HEK293 (cell line): ENCODE measurements around the gene PPFIA3.

Experiments used
- CTCF ChIA-PET: fragments of 350-600 bp; formaldehyde crosslinking; extraction: SDS; loops from one replicate; lab custom pipeline; 2021; ENCODE audit warnings: antibody characterized with exemption; lab: Yijun Ruan, JAX
- POLR2A ChIA-PET: fragments of 300-600 bp; formaldehyde crosslinking; extraction: SDS; loops from one replicate; lab custom pipeline; 2020; ENCODE audit warnings: antibody characterized with exemption, inconsistent platforms; lab: Yijun Ruan, JAX
- H3K27ac ChIP-seq: fragments of 200-500 bp; sonication (Bioruptor generic); 2 replicates; pipeline ENCODE4 v1.5.1; 2014; ENCODE audit warnings: low read depth, low read length, control low read depth, inconsistent platforms; ENCODE audit errors: extremely low read depth
- H3K36me3 ChIP-seq, 2 experiments: fragments of 200-500 bp in 1 of 2; sonication (Bioruptor generic) in 1 of 2; 1 replicate in 1 of 2; 2 replicates in 1 of 2; pipeline ENCODE4 v1.5.1; 2014 to 2017; ENCODE audit warnings: inconsistent platforms in 2 of 2, low read length in 2 of 2; ENCODE audit not compliant: control insufficient read depth in 2 of 2, insufficient read depth in 1 of 2
- H3K4me1 ChIP-seq: fragments of 200-500 bp; sonication (Bioruptor generic); 2 replicates; pipeline ENCODE4 v1.5.1; 2014; ENCODE audit warnings: mild to moderate bottlenecking, low read length, inconsistent platforms; ENCODE audit not compliant: control insufficient read depth, insufficient read depth
- H3K4me3 ChIP-seq: 2 replicates; pipeline ENCODE4 v1.5.1; 2011; ENCODE audit warnings: low read depth, mild to moderate bottlenecking, control low read depth, low read length, moderate library complexity
- H3K9me3 ChIP-seq: fragments of 200-500 bp; sonication (Bioruptor generic); 2 replicates; pipeline ENCODE4 v1.5.1; 2014; ENCODE audit warnings: low read depth, low read length, inconsistent platforms; ENCODE audit not compliant: control insufficient read depth, insufficient read depth
- BCL11B ChIP-seq: fragments of 450-650 bp; formaldehyde crosslinking; IDR thresholded peaks from 2 replicates; pipeline ENCODE4 v1.5.1; 2016; ENCODE audit warnings: low read depth, missing biosample characterization, missing genetic modification characterization
- ELK4 ChIP-seq: IDR thresholded peaks from 2 replicates; pipeline ENCODE4 v1.6.1; 2011; ENCODE audit warnings: mild to moderate bottlenecking, low read depth, low read length, borderline replicate concordance
- GLI2 ChIP-seq: fragments of 450-650 bp; formaldehyde crosslinking; IDR thresholded peaks from 2 replicates; pipeline ENCODE4; 2017; ENCODE audit warnings: missing biosample characterization, missing genetic modification characterization, low read depth, borderline replicate concordance
- IKZF3 ChIP-seq: fragments of 450-650 bp; IDR thresholded peaks from 2 replicates; pipeline ENCODE4 v1.5.0; 2018; ENCODE audit warnings: missing biosample characterization, mild to moderate bottlenecking, missing genetic modification characterization, moderate library complexity
- KLF1 ChIP-seq: fragments of 450-650 bp; formaldehyde crosslinking; IDR thresholded peaks from 2 replicates; pipeline ENCODE4 v1.5.1; 2016; ENCODE audit warnings: missing biosample characterization, missing genetic modification characterization
- KLF16 ChIP-seq: fragments of 450-650 bp; formaldehyde crosslinking; IDR thresholded peaks from 2 replicates; pipeline ENCODE4 v1.5.1; 2017; ENCODE audit warnings: missing biosample characterization, missing genetic modification characterization
- KLF7 ChIP-seq: fragments of 450-650 bp; formaldehyde crosslinking; IDR thresholded peaks from 2 replicates; pipeline ENCODE4 v1.5.1; 2016; ENCODE audit warnings: missing biosample characterization, missing genetic modification characterization, borderline replicate concordance
- KLF9 ChIP-seq: fragments of 450-650 bp; formaldehyde crosslinking; IDR thresholded peaks from 2 replicates; pipeline ENCODE4 v1.5.1; 2016; ENCODE audit warnings: missing biosample characterization, missing genetic modification characterization, low read depth
- PRDM6 ChIP-seq: fragments of 450-650 bp; formaldehyde crosslinking; IDR thresholded peaks from 2 replicates; pipeline ENCODE4 v1.5.1; 2017; ENCODE audit warnings: missing biosample characterization, missing genetic modification characterization
- SP2 ChIP-seq: fragments of 450-650 bp; formaldehyde crosslinking; IDR thresholded peaks from 2 replicates; pipeline ENCODE4 v1.5.1; 2016; ENCODE audit warnings: missing biosample characterization, missing genetic modification characterization
- SP3 ChIP-seq: fragments of 450-650 bp; formaldehyde crosslinking; IDR thresholded peaks from 2 replicates; pipeline ENCODE4 v1.5.1; 2016; ENCODE audit warnings: missing biosample characterization, missing genetic modification characterization
- ZEB2 ChIP-seq: fragments of 450-650 bp; formaldehyde crosslinking; IDR thresholded peaks from 2 replicates; pipeline ENCODE4 v1.5.1; 2016; ENCODE audit warnings: missing biosample characterization, missing genetic modification characterization
- ZNF112 ChIP-seq: fragments of 450-650 bp; formaldehyde crosslinking; IDR thresholded peaks from 2 replicates; pipeline ENCODE4 v1.5.0; 2017; ENCODE audit warnings: missing biosample characterization, missing genetic modification characterization
- ZNF155 ChIP-seq: fragments of 450-650 bp; formaldehyde crosslinking; IDR thresholded peaks from 2 replicates; pipeline ENCODE4 v1.5.1; 2016; ENCODE audit warnings: missing biosample characterization, missing genetic modification characterization
- ZNF274 ChIP-seq, 2 experiments: fragments of 200-500 bp in 1 of 2; fragments of 450-650 bp in 1 of 2; sonication (Bioruptor generic) in 1 of 2; formaldehyde crosslinking in 1 of 2; IDR thresholded peaks; 2 replicates each; pipeline versions ENCODE4 v1.5.1 to v1.6.1; 2014 to 2016; ENCODE audit warnings: borderline replicate concordance in 1 of 2, inconsistent platforms in 1 of 2, low read length in 1 of 2, missing biosample characterization in 1 of 2, missing genetic modification characterization in 1 of 2
- ZNF311 ChIP-seq: fragments of 450-650 bp; formaldehyde crosslinking; IDR thresholded peaks from 2 replicates; pipeline ENCODE4 v1.5.1; 2017; ENCODE audit warnings: missing biosample characterization, missing genetic modification characterization, borderline replicate concordance
- ZNF335 ChIP-seq: fragments of 450-650 bp; formaldehyde crosslinking; conservative IDR thresholded peaks from 2 replicates; pipeline ENCODE4 v1.5.1; 2016; ENCODE audit warnings: missing biosample characterization, missing genetic modification characterization
- ZNF423 ChIP-seq: fragments of 450-650 bp; formaldehyde crosslinking; IDR thresholded peaks from 2 replicates; pipeline ENCODE4 v1.5.1; 2016; ENCODE audit warnings: missing biosample characterization, missing genetic modification characterization
- ZNF433 ChIP-seq: fragments of 450-650 bp; formaldehyde crosslinking; IDR thresholded peaks from 2 replicates; pipeline ENCODE4 v1.5.1; 2016; ENCODE audit warnings: missing biosample characterization, missing genetic modification characterization, low read depth
- ZNF529 ChIP-seq: fragments of 450-650 bp; formaldehyde crosslinking; IDR thresholded peaks from 2 replicates; pipeline ENCODE4 v1.5.1; 2017; ENCODE audit warnings: missing genetic modification characterization, missing biosample characterization; ENCODE audit not compliant: insufficient replicate concordance
- ZNF544 ChIP-seq: fragments of 450-650 bp; formaldehyde crosslinking; IDR thresholded peaks from 2 replicates; pipeline ENCODE4 v1.5.0; 2017; ENCODE audit warnings: missing biosample characterization, missing genetic modification characterization
- ZNF560 ChIP-seq: fragments of 450-650 bp; formaldehyde crosslinking; IDR thresholded peaks from 2 replicates; pipeline ENCODE4 v1.5.1; 2017; ENCODE audit warnings: missing biosample characterization, missing genetic modification characterization, borderline replicate concordance
- ZNF596 ChIP-seq: fragments of 450-650 bp; IDR thresholded peaks from 2 replicates; pipeline ENCODE4 v1.5.0; 2018; ENCODE audit warnings: missing biosample characterization, mild to moderate bottlenecking, missing genetic modification characterization, moderate library complexity
- ZNF707 ChIP-seq: fragments of 450-650 bp; formaldehyde crosslinking; IDR thresholded peaks from 2 replicates; pipeline ENCODE4 v1.5.1; 2016; ENCODE audit warnings: missing biosample characterization, missing genetic modification characterization
- ZNF792 ChIP-seq: fragments of 450-650 bp; formaldehyde crosslinking; IDR thresholded peaks from 2 replicates; pipeline ENCODE4 v1.5.1; 2016; ENCODE audit warnings: missing biosample characterization, missing genetic modification characterization
- ZNF837 ChIP-seq: fragments of 450-650 bp; formaldehyde crosslinking; IDR thresholded peaks from 2 replicates; pipeline ENCODE4 v1.5.1; 2016; ENCODE audit warnings: missing biosample characterization, missing genetic modification characterization
- ZSCAN4 ChIP-seq: fragments of 450-650 bp; formaldehyde crosslinking; IDR thresholded peaks from 2 replicates; pipeline ENCODE4 v1.5.1; 2017; ENCODE audit warnings: missing biosample characterization, missing genetic modification characterization

The PPFIA3 gene

GRCh38 chr19:49133621-49134454 is 14.5 kb downstream of the PPFIA3 start:
- Histone ChIP-seq H3K4me3 (no peak overlapping the region), H3K4me1 (peaks cover under 1% of the 10 kb centered on the region), H3K27ac (no peak overlapping the region), H3K9me3 (no peaks in the 10 kb centered on the region), H3K36me3 (peaks cover 7 to 42% of the 10 kb centered on the region in 2 experiments; a peak in 2 of 3 replicates)
- TF ChIP-seq SP2 (tag by site-specific recombination) (0 out of 2 replicates have a peak, but pooled peaks have one; percentile 31), SP3 (tag by site-specific recombination) (peak; percentile 39; the same call in 1 of the 2 replicates), ZNF707 (tag by site-specific recombination) (no peak), ZNF155 (tag by site-specific recombination) (no peak), ZNF596 (tag by site-specific recombination) (no peak), KLF1 (tag by site-specific recombination) (peak; percentile 22; the same call in 1 of the 2 replicates), ZSCAN4 (tag by site-specific recombination) (no peak), ZNF792 (tag by site-specific recombination) (no peak), ZNF837 (tag by site-specific recombination) (no peak), ZNF433 (tag by site-specific recombination) (no peak), ZNF274 (IDR thresholded peaks at IDR 0.05; ENCODE audit: low read length) (no peak), ZNF274 (tag by site-specific recombination; IDR thresholded peaks at IDR 0.05; ENCODE audit: borderline replicate concordance) (no peak)
- POLR2A ChIA-PET = interaction anchor here (0.9 kb wide), 1 partner anchor 140 kb away, joined by 4 read pairs; the partner anchor contains the start of gene RUVBL2
- CTCF ChIA-PET = interaction anchor here (1.2 kb wide), 1 partner anchor 134 kb away, joined by 3 read pairs; no protein-coding TSS in a partner anchor

- H3K4me1 ChIP-seq = no peaks in the 10 kb centered on the region
- no peak overlapping the region for H3K27ac ChIP-seq
- ChIA-PET CTCF (interaction anchor here (1.0 to 2.3 kb wide), 4 partner anchors 11 to 136 kb away, joined by 3 to 10 read pairs (median 4); no protein-coding TSS in a partner anchor), POLR2A (interaction anchor here (1.0 kb wide), 1 partner anchor 13 kb away, joined by 3 read pairs; no protein-coding TSS in a partner anchor)
- no peak for TF ChIP-seq ZNF335 (tag by site-specific recombination)
- 0 out of 2 replicates have a peak, but pooled peaks have one; percentile 24 for TF ChIP-seq BCL11B (tag by site-specific recombination)
- H3K36me3 ChIP-seq = peaks cover 7 to 32% of the 10 kb centered on the region in 2 experiments; a peak in 2 of 3 replicates
- no peaks in the 10 kb centered on the region for H3K9me3 ChIP-seq
- H3K4me3 ChIP-seq = no peak overlapping the region
These were observed 16.3 kb downstream of the PPFIA3 start for GRCh38 chr19:49135686-49136085.

GRCh38 chr19:49136771-49137171 is 17.4 kb downstream of the PPFIA3 start:
- CTCF ChIA-PET = interaction anchor here (2.3 kb wide), 1 partner anchor 12 kb away, joined by 10 read pairs; no protein-coding TSS in a partner anchor
- POLR2A ChIA-PET = interaction anchor here (1.0 to 1.3 kb wide), 2 partner anchors 9 to 12 kb away, joined by 3 to 4 read pairs; no protein-coding TSS in a partner anchor
- peaks cover 7 to 31% of the 10 kb centered on the region in 2 experiments; a peak in 2 of 3 replicates for H3K36me3 ChIP-seq
- no peak overlapping the region for H3K4me3 ChIP-seq
- no peaks in the 10 kb centered on the region for H3K4me1 ChIP-seq
- no peak overlapping the region for H3K27ac ChIP-seq
- no peaks in the 10 kb centered on the region for H3K9me3 ChIP-seq
- TF ChIP-seq ELK4 = no peak
- no peak for TF ChIP-seq ZNF529 (tag by site-specific recombination)
- no peak for TF ChIP-seq ZEB2 (tag by site-specific recombination)
- no peak for TF ChIP-seq ZNF423 (tag by site-specific recombination)
- no peak for TF ChIP-seq KLF16 (tag by site-specific recombination)
- TF ChIP-seq GLI2 = no peak
- no peak for TF ChIP-seq ZNF544 (tag by site-specific recombination)
- no peak for TF ChIP-seq ZNF311 (tag by site-specific recombination)
- no peak for TF ChIP-seq KLF9 (tag by site-specific recombination)
- TF ChIP-seq ZNF112 (tag by site-specific recombination) = no peak
- TF ChIP-seq KLF7 (tag by site-specific recombination) = no peak
- TF ChIP-seq IKZF3 (tag by site-specific recombination) = no peak
- TF ChIP-seq ZNF560 = no peak
- no peak for TF ChIP-seq PRDM6 (tag by site-specific recombination)
